Measurements from ENCODE around the gene NKIRAS1.

DNA sequence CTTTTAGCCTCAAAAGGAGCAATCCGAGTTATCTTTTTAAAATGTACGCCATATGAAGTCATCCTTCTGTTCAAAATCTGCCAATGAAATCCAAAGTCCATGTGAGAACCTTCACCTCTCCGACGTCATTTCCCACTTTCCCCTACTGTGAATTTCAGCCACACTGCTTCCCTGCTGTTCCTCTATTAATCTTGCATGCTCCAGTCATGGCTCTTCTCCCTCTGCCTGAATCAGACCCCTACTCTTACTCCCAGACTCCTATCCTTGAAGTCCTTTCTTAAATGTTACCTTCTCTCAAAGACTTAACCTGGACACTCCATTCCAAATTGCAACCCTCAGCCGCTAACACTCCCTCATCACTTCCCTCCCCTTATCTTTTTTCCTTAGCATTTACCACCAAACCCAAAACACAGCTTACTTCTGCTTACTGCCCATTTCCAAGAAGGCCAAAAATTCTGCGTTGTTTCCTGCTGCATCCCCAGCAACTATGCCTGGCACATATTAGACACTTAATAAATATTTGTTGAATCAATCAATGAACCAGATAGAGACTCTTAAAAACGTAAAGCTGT is 1.2 kb downstream of the NKIRAS1 start:
- no peak for TF ChIP-seq SNAI2 (CRISPR knock-in tag; IDR thresholded peaks at IDR 0.05)
- no peak for TF ChIP-seq TCF4 (CRISPR knock-in tag; IDR thresholded peaks at IDR 0.05; ENCODE audit: borderline replicate concordance)
- no peak for TF ChIP-seq ZFP30 (CRISPR knock-in tag; IDR thresholded peaks at IDR 0.05)
- TF ChIP-seq BACH2 (CRISPR knock-in tag; IDR thresholded peaks at IDR 0.05; ENCODE audit: borderline replicate concordance): no peak

Data from SK-N-SH treated with all-trans-retinoic acid at 6 μM for 48 hours (cell line).